ENCODE measurements around the gene TKTL1. TPM values are rescaled to one million over a fixed set of nuclear protein-coding genes. Genes with fewer than 3 reads are reported as not detected.

The TKTL1 gene
- total RNA-seq, 1 donor from 2014 or later, result not detected

DNA sequence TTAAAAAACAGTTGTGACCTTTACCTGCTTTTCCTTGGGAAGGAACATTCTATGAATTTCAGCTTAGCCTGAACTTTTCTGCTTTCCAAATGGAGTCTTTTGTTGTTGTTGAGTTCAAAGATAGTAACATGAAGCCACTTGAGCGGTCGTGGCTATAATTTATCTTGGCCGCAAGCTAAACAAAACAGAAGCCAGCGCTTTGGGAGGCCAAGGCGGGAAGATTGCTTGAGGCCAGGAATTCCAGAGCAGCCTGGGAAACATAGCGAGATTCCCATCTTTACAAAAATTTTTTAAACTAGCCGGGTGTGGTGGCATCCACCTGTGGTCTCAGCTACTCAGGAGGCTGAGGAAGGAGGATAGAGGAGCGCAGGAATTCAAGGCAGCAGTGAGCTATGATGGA lies 29.9 kb downstream of the TKTL1 start:
- Mint-ChIP-seq H3K9me3 (ENCODE audit: low read depth) (peaks cover 8% of the 10 kb centered on the region), H3K4me1 (ENCODE audit: low read depth) (peaks cover 8% of the 10 kb centered on the region), H3K4me3 (ENCODE audit: low read depth) (no peak overlapping the region)

DNA sequence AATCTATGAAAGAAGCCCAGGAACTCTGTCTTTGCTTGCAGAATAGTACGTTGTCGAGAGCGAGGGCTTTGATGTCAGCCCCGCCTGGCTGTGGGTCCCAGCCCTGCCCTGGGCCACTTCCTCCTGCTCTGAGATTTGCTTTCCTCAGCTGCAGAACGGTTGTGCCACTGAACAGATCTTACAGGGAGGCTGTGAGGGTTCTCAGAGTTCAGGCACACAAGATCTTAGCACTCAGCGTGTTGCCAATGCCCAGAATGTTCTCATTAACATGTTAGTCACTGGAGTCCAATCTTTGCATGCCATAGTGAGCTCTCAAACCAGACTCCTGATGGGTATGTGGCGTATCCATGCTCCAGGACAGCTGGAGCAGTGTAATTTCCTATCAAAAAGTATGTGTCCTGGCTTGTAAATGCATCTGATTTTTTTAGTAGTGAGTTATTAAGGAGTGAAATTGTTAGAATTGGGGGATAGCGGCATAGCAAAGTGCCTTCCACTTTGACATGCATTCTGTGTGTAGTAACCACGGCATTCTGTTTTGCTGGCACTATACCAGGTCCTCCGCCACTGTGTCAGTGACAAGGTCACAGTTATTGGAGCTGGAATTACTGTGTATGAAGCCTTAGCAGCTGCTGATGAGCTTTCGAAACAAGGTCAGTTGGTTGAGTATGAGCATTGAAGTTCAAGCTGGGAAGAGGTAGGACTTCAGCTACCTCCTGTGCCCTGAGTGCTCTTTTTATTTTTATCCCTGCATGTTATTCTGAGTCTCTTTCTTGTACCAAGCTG lies 31.6 kb downstream of the TKTL1 start:
- TF ChIP-seq, protein P1, sequence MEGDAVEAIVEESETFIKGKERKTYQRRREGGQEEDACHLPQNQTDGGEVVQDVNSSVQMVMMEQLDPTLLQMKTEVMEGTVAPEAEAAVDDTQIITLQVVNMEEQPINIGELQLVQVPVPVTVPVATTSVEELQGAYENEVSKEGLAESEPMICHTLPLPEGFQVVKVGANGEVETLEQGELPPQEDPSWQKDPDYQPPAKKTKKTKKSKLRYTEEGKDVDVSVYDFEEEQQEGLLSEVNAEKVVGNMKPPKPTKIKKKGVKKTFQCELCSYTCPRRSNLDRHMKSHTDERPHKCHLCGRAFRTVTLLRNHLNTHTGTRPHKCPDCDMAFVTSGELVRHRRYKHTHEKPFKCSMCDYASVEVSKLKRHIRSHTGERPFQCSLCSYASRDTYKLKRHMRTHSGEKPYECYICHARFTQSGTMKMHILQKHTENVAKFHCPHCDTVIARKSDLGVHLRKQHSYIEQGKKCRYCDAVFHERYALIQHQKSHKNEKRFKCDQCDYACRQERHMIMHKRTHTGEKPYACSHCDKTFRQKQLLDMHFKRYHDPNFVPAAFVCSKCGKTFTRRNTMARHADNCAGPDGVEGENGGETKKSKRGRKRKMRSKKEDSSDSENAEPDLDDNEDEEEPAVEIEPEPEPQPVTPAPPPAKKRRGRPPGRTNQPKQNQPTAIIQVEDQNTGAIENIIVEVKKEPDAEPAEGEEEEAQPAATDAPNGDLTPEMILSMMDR (IDR thresholded peaks at IDR 0.05; ENCODE audit: unreplicated experiment), result no peak
- H3K27ac Mint-ChIP-seq, result no peak overlapping the region
- H3K27me3 Mint-ChIP-seq, result peaks cover 5% of the 10 kb centered on the region
- H3K9me3 Mint-ChIP-seq (ENCODE audit: low read depth), result peaks cover 7% of the 10 kb centered on the region
- no peak for DNase-seq (ENCODE audit: low spot score, unreplicated experiment)
- no peak overlapping the region for H3K4me3 Mint-ChIP-seq (ENCODE audit: low read depth)
- no peaks in the 10 kb centered on the region for H3K36me3 Mint-ChIP-seq (ENCODE audit: insufficient read depth)
- H3K4me1 Mint-ChIP-seq (ENCODE audit: low read depth), result peaks cover 8% of the 10 kb centered on the region

More for the DNA sequence above, 29.9 kb downstream of the TKTL1 start:
- Mint-ChIP-seq H3K27ac (no peak overlapping the region), H3K36me3 (ENCODE audit: insufficient read depth) (no peaks in the 10 kb centered on the region), H3K27me3 (peaks cover 9% of the 10 kb centered on the region)
- no peak for DNase-seq (ENCODE audit: low spot score, unreplicated experiment)
- TF ChIP-seq, protein P1 (IDR thresholded peaks at IDR 0.05; ENCODE audit: unreplicated experiment), result no peak

DNA sequence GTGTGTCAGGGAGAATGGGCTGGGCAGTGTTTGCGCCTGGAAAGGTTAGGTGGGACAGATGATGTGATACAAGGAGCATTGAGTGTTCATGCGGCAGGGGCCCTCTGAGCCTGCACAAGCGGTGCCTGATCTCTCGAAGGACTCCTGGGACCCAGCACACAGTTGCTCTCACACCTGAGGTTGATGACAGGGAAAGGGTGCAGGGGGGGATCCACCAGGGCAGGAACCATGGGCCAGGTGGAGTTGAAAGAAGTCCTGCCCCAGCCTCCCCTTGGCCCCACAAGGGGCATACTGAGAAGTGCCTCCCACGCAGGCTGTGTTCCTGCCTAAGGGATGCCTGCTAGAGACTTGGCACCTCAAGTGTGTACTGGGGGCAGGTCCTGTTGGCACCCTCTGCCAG lies 33.1 kb downstream of the TKTL1 start:
- no peak for DNase-seq (ENCODE audit: low spot score, unreplicated experiment)
- no peaks in the 10 kb centered on the region for H3K36me3 Mint-ChIP-seq (ENCODE audit: insufficient read depth)
- no peak overlapping the region for H3K27ac Mint-ChIP-seq
- peaks cover 7% of the 10 kb centered on the region for H3K9me3 Mint-ChIP-seq (ENCODE audit: low read depth)
- H3K27me3 Mint-ChIP-seq, result peaks cover 2% of the 10 kb centered on the region
- peaks cover 8% of the 10 kb centered on the region for H3K4me1 Mint-ChIP-seq (ENCODE audit: low read depth)
- no peak overlapping the region for H3K4me3 Mint-ChIP-seq (ENCODE audit: low read depth)
- TF ChIP-seq, protein P1 (IDR thresholded peaks at IDR 0.05; ENCODE audit: unreplicated experiment), result no peak

DNA sequence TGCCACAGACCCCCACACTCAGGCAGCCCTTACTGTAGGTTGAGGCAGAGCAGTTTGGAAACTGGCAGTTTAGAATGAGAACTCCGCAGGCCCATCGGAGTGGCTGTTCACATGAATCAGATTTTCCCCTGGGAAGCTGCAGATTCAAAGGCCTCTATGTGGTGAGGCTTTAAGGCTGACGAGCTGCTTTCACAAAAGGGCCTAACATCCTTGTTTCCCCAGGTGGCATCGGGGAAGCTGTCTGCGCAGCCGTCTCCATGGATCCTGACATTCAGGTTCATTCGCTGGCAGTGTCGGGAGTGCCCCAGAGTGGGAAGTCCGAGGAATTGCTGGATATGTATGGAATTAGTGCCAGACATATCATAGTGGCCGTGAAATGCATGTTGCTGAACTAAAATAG lies 33.7 kb downstream of the TKTL1 start:
- peaks cover 2% of the 10 kb centered on the region for H3K27me3 Mint-ChIP-seq
- no peak overlapping the region for H3K4me3 Mint-ChIP-seq (ENCODE audit: low read depth)
- peaks cover 5% of the 10 kb centered on the region for H3K9me3 Mint-ChIP-seq (ENCODE audit: low read depth)
- peaks cover 8% of the 10 kb centered on the region for H3K4me1 Mint-ChIP-seq (ENCODE audit: low read depth)
- no peaks in the 10 kb centered on the region for H3K36me3 Mint-ChIP-seq (ENCODE audit: insufficient read depth)
- DNase-seq (ENCODE audit: low spot score, unreplicated experiment), result no peak
- TF ChIP-seq, protein P1 (IDR thresholded peaks at IDR 0.05; ENCODE audit: unreplicated experiment), result no peak
- no peak overlapping the region for H3K27ac Mint-ChIP-seq

DNA sequence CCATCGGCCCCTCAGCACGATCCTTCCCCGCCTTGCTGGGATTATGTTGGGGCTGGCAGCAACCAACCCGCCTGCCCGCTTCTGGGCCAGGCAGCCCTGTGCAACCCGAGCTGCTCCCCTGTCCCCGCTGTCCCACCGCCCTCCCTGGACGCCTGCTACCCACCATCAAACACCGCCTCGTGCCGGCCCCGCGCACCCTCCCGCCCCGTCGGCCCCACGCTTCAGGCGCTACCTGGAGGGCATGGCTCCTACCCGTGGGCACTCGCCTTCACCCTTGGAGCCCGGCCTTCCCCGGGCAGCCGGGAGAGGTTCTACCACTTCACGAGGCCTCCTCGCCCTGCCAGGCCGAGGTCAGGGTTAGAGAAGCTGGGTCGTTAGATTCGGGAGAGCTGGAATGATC lies 37.0 kb downstream of the TKTL1 start:
- no peaks in the 10 kb centered on the region for H3K36me3 Mint-ChIP-seq (ENCODE audit: insufficient read depth)
- no peak overlapping the region for H3K4me3 Mint-ChIP-seq (ENCODE audit: low read depth)
- peaks cover 2% of the 10 kb centered on the region for H3K4me1 Mint-ChIP-seq (ENCODE audit: low read depth)
- no peak overlapping the region for H3K27ac Mint-ChIP-seq
- H3K9me3 Mint-ChIP-seq (ENCODE audit: low read depth), result no peaks in the 10 kb centered on the region
- TF ChIP-seq, protein P1 (IDR thresholded peaks at IDR 0.05; ENCODE audit: unreplicated experiment), result no peak
- no peak for DNase-seq (ENCODE audit: low spot score, unreplicated experiment)
- H3K27me3 Mint-ChIP-seq, result no peaks in the 10 kb centered on the region

Data from progenitor cell of endocrine pancreas (in vitro differentiated cells).